ENCODE data around the gene UQCC3.
A peak's percentile ranks its signal among the peaks of the same experiment; 100 is the strongest.
"Not testable (repeated sequence)": the region's sequence is repeated elsewhere in the genome, so short reads cannot be mapped to it uniquely, and the experiment has no call there.

The UQCC3 gene

DNA sequence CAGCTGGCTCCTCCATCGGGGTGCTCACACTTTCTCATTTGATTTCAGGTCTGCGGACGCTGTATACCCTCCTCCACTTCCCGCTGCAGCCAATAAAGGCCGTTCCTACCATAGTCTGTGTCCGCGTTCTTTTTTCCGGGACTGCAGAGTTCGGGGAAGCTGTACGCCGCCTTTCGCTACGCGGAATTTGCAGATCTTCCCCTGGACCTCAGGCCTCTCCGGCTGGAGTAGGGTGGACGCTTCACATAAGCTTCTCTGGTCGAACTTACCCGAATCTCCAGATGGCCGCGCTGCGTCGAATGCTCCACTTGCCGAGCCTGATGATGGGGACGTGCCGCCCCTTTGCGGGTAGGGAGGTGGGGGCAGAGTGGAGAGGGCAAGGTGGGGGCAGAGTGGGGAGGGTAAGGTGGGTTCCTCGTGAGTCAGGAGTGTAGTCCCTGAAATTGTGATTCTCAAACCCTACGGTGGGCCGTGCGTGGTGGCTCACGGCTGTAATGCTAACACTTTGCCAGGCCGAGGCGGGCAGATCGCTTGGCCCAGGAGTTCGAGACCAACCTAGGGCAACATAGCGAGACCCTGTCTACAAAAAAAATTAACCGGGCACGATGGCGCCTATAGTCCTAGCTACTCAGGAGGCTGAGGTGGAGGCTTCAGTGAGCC lies 5.7 kb upstream of the UQCC3 start:
- peak; percentile 59 to 65 (median 64) for DNase-seq

DNA sequence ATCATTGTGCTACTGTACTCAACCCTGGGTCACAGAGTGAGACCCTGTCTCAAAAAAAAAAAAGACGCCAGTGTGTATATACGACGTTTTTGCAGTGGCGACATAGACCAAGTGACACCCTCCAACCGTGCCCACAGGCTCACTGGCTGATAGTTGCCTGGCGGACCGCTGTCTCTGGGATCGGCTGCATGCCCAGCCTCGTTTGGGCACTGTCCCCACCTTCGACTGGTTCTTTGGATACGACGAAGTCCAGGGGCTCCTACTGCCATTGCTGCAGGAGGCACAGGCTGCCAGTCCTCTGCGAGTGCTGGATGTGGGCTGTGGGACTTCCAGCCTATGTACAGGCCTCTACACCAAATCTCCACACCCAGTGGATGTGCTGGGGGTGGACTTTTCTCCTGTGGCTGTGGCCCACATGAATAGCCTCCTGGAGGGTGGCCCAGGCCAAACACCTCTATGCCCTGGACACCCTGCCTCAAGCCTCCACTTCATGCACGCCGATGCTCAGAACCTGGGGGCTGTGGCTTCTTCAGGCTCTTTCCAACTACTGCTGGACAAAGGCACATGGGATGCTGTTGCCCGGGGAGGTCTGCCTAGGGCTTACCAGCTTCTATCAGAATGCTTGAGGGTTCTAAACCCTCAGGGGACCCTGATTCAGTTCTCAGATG lies 5.1 kb upstream of the UQCC3 start:
- DNase-seq: no peak

DNA sequence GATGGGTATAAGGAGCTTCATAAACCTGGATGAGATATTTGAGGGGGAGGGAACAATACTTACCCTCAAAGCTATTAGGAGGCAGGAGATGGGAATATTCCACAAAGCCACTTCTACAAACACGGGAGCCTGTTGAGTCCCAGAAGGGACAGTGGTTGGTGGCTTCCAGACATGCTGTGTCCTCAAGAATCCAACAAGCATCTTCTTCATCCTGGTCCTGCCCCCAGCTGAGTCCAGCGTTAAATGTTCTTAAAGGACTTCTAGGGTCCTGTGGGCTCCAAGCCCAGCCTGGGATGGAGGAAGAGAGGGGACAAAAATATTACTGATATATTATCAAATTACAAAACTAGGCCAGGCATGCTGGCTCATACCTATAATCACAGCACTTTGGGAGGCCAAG lies 4.0 kb upstream of the UQCC3 start:
- DNase-seq: no peak

DNA sequence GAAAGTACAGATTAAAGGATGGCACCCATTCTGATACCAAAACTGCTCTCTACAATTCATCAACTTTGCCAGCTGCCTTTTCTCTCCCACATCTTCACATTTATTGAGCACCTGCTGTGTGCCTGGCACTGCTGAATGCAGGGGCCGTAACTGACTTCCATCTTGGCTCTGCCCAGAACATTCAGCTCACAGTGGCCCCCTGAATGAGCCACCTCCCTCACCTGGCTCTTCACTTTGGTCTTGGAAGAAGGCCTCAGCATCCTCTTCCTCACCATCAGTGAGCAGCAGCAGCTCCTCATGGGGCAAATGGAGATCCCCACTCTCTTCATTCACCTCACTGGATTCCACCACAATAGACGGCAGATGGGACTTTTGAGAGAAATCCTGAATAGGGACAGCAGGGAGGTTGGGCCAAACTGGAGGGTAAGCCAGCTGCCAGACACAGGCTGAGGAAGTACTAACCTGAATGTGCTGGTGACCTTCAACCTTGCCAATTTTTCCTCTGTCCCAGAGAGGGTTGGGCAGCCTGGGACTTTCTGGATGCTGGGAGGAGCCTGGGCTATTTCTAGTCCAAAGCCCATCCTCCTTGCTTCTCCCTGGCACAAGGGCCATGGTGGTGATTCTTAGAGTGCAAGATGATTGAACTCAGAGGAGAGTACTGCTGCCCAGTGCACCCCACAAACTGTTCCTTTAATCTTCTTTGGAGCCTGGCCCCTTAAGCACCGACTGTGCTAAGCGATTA lies 1.9 kb upstream of the UQCC3 start:
- no peak for DNase-seq

DNA sequence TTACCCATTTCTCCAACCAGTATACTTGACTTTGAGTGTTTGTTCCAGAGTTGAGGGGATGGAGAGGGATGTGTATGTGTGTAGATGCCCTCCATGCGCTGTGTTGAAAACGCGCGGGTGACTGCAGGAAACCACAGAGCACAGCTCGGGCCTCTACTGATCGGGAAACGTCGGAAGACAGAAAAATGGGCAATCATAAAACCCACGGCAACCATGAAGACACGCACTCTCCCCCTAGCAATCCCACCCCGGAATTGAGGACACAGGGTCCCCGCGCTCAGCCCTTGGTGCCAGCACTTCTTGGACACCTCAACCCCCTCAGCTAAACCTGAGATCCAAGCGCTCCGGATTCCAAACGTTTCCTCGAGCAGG lies 251 bp upstream of the UQCC3 start:
- peak in 1 of 3 donors; percentile 33 for DNase-seq

DNA sequence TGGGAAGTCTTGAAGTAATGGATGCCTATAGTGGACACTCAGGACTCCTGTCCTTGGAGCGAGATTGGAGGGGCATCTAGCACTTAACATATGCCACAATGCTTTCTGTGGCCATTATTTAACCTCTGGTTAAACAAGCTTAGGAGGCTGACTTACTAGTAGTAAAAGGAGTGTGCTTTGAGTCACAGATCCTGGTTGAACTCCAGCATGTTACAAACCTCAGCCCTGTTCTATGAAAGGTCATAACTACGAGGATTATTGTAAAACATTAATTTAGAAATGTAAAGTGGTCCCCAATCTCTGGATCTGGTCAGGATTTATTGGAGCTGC lies 1.7 kb downstream of the UQCC3 start:
- DNase-seq: no peak

DNA sequence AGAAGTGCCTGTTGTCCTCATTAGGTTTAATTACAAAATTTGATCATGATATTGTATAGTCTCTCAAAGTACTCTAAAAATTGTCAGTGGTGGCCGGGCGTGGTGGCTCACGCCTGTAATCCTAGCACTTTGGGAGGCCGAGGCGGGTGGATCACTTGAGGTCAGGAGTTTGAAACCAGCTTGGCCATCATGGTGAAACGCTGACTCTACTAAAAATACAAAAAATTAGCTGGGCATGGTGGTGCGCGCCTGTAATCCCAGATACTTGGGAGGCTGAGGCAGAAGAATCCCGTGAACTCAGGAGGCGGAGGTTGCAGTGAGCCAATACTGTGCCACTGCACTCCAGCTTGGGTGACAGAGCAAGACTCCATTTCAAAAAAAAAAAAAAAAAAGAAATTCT lies 3.9 kb downstream of the UQCC3 start:
- not testable (repeated sequence) for DNase-seq

DNA sequence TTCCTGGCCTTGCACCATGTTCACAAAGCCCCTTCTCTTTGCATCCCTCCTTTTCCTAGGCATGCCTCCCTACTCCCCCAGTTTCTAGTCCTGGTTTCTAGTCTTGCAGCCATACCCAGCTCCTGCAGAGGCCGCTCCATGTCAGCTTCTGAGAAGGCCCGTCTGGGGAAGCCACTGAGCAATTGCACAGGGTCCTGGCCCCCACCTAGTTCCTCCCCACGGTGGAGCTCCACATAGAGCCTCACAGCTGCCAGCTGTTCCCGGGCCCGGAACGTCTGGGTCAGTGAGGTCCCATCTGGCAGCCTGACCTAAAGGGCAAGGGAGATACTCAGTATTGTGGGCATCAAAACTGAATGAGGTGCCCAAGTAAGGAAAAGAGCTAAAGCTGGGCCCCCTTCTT lies 5.2 kb downstream of the UQCC3 start:
- no peak for DNase-seq

DNA sequence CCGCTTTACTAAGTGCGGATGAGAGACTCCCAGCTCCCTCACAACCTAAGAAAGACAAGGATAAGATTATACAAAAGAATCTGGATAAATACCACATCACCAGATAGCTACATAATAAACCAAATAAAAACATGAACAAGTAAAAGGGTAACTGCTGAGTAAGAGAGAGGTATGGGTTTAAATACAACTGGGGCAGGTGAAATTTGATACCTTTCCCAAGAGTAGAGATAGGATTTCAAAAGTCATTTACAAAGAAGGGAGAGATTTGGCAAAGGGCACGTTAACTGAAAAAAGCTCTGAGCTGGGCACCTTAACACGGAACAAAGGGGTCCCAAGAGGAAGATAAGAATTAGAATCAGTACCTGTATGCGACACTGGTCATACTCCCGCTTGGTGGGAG lies 5.7 kb downstream of the UQCC3 start:
- DNase-seq: no peak

DNA sequence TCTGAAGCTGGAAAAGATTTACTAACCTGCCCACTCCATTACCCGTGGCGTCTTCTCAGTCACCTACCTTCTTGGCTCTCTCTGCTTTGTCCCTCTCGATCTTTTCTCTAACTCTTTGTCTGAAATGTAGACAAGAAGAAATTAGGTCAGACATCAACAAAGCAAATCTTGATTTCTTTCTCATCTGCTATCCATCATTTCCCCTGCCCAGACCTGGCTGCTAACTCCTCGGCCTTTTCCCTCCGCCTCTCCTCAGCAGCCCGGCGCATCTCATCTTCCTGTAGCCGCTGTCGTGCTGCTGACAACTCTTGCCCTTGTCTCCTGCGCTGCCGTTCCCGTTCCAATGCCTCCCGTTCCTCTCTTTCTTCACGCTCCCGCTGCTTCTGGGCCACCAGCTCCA lies 6.2 kb downstream of the UQCC3 start:
- DNase-seq: no peak

DNA sequence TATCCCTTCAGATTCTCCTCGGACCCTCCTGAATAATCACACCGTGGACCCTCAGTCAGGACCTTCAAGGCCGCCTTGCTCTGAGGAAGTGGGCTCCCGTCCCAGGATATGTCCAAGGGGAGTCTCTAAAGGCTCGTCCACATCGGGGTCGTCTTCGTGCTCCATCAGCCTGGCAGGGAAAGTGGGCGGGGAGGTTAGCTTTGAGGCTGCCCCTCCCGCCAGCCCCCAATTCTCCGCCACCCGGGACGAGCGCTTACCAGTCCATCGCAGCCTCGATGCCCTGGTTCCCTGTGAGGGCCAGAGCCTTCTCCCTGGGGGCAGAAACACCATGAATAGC lies 6.9 kb downstream of the UQCC3 start:
- DNase-seq: no peak

DNA sequence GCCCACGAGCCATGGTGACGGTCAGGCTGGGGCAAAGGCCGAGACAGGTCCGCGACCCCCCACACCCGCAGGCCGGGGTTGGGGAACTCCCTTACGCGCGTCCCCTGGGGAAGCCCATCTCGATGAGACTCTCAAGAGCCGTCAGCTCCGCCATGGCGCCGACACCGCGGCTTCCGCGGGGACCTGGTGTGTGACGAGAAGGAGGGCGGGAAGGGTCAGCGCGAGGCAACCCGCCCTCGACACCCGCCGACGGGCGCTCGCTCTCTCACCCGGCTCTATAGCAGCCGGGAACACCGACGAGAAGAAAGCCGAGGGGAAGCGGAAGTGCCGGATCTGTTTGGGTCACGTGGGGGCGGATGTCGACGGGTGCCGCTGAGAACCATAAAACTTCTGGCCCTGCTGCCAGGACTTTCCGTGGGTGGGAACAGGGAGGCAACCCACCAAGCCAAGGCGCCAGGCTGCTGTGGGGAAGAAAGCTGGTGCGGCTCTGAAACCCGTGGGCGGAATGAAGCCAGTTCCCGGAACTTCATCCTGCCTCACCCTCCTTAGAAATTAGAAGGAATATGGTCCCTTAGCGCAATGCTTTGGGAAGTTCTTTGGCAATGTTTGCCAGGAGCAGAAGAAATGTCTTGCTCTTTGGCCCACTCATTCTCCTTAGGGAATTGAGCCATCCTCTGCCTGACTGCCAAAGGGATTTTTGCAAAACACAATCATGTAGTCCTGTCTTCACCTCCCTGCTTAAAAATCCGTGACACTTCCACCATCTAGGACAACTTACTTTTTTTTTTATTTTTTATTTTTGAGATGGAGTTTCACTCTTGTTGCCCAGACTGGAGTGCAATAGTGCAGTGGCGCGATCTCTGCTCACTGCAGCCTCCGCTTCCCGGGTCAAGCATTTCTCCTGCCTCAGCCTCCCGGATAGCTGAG lies 7.6 kb downstream of the UQCC3 start, which contains the start of gene UBXN1:
TSS of gene UBXN1 (minus strand) at position 304 of the 927 bp plus-strand sequence. CDS start at position 154, 150 bp downstream.
- peak; percentile 96 to 97 (median 97) for DNase-seq

DNA sequence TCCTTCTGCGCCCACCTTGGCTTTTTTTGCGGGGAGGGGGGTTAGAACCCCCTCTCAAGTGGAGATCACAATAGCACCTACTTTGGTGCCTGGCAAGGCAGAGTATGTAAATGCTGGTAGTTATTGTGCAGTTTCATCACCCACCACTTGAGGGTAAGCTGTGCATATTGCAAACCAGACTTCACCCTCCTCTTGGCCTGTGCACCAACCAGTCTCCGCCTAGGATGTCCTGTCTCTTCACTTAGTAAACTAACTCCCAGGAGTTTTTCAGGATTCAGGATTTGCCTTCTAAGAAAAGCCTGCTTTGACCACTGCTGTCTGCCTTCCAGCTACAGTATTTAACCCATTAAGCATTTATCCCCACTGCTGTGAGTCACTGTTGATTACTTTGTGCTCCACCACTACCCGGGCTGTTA lies 9.4 kb downstream of the UQCC3 start:
- DNase-seq: peak; percentile 62 to 70 (median 63)

DNA sequence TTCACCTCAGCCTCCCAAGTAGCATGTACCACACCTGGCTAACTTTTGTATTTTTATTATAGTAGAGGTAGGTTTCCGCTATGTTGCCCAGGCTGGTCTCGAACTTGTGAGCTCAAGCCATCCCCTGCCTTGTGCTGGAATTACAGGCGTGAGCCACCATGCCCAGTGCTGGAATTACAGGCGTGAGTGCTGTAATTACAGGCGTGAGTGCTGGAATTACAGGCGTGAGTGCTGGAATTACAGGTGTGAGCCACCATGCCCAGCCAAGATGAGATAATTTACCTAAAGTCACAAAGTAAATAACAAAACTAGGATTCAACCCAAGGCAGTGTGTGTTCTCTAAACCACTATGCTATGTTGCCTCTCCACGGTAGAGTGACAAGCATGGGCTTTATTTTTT lies 11.0 kb downstream of the UQCC3 start:
- DNase-seq: no peak

DNA sequence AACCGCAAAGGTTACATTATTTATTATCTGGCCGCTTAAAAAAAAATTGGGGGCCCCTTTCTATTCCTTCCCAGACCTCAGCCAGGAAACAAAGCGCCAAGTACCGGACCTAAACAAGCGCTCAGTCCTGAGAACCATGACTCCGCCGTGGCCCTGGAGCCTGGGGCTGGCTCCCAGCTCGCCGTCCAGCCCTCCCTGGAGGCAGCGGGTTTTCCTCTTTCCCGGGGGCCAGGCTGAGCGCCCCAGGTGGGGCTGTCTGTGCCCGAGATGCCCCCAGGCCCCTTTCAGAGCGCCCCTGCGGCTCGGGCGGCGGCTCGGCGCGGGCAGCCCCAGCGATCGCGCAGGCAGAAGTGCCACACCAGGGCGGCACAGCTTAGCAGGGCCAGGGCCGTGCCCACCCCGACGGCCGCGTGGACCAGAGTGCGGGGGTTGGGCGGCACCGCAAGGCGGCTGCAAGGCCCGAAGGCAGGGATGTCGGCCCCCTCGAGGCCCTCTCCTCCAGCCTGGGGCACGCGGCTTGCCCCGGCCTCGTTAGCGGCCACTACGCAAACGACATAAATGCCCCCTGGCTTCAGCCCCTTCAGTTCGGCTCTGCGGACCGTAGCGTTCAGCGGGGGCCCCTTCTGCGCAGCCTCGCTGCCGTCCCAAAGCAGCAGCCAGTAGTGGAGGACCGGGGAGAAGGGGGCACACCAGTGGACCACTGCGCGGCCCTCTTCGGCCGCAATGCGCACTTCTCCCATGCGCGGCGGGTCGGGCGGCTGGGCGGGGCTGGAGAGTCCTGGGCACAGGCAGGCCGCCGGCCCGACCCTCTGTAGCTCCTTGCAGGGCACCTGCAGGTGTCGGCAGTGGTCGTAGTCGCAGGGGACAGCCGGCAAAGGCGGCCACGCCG lies 16.3 kb downstream of the UQCC3 start:
- DNase-seq: no peak

DNA sequence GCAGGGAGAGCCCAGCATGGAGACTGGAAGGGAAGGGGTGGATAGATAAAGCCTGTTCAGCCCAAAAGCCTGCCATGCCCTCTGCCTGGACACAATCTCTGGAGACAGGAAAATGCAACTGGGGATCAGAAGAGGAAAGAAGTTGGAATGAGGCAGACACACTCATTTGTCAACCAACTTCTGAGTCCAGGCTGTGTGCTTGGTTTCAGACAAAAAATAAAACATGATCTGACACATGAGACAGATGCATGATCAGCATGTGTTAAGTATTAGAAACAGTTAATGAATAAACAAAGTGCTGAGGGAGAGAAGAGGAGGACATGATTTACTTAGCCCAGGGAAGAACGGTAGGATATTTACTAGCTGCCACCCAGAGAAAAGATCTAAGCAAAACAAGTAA lies 17.0 kb downstream of the UQCC3 start:
- no peak for DNase-seq

DNA sequence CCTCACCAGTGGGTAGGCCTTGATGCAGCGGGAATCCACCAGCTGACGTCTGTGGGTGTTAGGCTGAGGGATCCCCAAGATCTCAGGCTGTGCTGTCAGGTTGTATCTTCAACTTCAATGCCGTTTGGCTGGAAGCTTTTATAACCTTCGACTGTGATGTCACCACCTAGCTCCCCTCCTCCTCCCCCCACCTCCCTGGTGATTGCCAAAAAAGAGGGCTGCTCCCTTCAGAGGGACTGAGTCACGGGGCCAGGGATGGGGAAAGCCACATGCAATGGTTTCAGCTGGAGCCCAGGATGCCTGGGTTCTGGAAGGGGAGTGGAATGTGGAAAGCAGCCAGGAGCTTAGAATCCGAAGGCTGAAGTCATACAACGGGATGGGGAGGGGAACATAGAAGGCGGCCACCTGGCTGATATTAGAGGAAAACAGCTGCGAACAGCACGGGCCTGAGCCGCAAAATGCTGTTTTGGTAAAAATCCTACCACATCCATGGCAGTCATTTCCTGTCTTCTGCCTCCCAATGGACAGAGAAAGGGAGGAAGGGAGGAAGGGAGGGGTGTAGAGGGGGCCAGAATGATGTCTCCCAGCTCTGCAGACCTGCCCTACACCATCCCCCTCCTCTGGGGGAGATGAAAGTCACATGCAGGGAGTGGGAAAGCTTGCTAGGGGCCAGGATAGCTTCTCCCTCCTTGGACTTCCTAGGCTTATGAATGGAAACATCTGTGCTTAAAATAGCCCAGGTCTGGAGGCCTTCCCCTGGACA lies 18.1 kb downstream of the UQCC3 start, which contains the start of gene LRRN4CL:
TSS of gene LRRN4CL (minus strand) at position 110 of the 763 bp plus-strand sequence. CDS start 1,022 bp downstream, outside the sequence.
- DNase-seq: no peak

DNA sequence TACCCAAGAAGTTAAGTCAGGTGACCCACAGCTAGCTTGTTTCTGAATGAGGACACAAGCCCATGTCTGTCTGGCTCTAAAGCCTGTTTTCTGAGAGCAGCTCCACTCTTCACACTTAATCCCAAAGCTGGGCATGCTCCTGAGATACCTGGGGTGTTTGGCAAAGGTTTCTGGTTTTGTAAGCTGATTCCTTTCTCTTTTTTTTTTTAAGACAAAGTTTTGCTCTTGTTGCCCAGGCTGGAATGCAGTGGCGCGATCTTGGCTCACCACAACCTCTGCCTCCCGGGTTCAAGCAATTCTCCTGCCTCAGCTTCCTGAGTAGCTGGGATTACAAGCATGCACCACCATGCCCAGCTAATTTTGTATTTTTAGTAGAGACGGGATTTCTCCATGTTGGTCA lies 22.2 kb downstream of the UQCC3 start:
- DNase-seq: not testable (repeated sequence)

DNA sequence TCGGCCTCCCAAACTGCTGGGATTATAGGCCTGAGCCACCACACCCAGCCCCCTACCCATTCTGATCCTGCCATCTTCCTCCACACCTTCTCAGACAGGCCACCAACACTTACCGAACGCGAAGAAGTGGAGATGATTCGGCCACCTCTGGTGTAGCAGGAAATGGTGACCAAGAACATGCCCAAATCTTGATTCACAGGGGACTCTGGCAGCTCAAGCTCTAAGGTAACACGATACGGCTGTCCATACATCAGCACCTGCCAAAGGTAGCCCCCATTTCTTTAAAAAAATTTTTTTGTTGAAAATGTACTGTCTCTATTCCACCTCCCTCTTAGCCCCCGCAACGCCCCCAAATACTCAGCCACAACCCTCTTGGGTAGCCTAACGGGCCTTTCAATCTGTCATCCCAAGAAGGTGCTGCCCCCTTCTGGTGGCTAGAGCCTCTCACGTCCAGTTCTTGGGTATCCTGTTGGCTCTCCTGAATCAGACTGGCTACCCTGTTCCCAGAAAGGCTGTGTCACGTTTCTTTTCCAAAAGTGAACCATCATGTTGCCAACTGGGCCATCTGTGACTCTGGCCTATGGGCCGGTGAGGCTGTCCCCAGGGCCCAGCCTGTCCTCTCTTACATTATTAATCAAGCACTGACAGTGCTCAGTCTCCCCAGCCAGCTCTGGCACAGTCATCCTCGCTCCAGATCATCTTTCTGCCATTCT lies 23.1 kb downstream of the UQCC3 start:
- peak; percentile 88 to 93 (median 90) for DNase-seq

DNA sequence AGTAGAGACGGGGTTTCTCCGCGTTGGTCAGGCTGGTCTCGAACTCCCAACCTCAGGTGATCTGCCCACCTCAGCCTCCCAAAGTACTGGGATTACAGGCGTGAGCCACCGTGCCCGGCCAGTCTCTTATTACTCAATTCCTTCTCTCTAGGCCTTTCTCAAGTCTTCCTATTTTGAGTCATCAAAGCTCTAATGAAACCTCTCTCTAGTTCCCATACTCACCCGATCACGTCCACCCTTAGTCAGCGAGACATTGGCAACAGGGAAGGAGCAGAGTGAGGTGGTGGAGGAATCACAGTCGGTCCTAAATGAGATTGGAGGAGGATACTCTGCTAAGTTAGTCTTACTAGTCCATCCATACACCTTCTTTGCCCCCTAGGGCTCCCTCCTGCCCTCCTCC lies 30.8 kb downstream of the UQCC3 start:
- peak; percentile 85 to 95 (median 93) for DNase-seq
